ENCODE data around the gene HNMT. TPM values are rescaled to one million over a fixed set of nuclear protein-coding genes. Genes with fewer than 3 reads are reported as not detected.

The HNMT gene
- total and polyA plus RNA-seq, 7 donors = 3.5 to 7.3 (median 5.2) TPM

DNA sequence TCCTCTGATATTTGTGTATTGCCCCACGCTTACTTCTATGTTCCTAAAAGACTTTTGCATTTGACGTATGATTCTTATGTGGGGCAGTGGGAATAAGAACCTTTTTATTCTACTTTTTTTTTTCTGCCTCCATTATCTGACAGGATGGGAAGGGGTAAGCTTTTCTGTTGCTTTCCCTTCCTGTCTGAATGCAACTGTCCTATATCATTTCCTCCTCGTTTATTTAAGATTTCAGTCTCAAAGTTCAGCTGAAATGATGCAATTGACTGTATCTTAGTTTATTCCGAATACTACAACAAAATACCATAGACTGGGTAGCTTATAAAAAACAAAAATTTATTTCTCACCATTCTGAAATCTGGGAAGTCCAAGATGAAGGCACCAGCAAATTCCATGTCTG lies 24.1 kb upstream of the HNMT start:
- TF ChIP-seq, protein P1, sequence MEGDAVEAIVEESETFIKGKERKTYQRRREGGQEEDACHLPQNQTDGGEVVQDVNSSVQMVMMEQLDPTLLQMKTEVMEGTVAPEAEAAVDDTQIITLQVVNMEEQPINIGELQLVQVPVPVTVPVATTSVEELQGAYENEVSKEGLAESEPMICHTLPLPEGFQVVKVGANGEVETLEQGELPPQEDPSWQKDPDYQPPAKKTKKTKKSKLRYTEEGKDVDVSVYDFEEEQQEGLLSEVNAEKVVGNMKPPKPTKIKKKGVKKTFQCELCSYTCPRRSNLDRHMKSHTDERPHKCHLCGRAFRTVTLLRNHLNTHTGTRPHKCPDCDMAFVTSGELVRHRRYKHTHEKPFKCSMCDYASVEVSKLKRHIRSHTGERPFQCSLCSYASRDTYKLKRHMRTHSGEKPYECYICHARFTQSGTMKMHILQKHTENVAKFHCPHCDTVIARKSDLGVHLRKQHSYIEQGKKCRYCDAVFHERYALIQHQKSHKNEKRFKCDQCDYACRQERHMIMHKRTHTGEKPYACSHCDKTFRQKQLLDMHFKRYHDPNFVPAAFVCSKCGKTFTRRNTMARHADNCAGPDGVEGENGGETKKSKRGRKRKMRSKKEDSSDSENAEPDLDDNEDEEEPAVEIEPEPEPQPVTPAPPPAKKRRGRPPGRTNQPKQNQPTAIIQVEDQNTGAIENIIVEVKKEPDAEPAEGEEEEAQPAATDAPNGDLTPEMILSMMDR (IDR thresholded peaks at IDR 0.05) = no peak
- Histone ChIP-seq H3K27me3 (ENCODE audit: insufficient read depth in 3 of 3, low read length in 2 of 3) (no peaks in the 10 kb centered on the region), H3K4me3 (no peak overlapping the region), H3K27ac (no peak overlapping the region), H3K36me3 (ENCODE audit: insufficient read depth in 1 of 2, low read depth in 1 of 2) (no peaks in the 10 kb centered on the region), H3K4me1 (no peaks in the 10 kb centered on the region), H3K9me3 (no peaks in the 10 kb centered on the region)
- DNase-seq (no peak), ATAC-seq (no peak)
- intact Hi-C loops (cut with DNase I) = loop anchor here in 1 of 2 donors (10.0 kb wide), 2 partner anchors 155 to 845 kb away; partner anchors contain the start of gene NXPH2
- 86 to 92% (median 88%) methylated on average over 4 of the region's 4 CpGs for WGBS, 3 donors

GRCh38 chr2:137942037-137942832 lies 22.0 kb upstream of the HNMT start:
- Histone ChIP-seq H3K4me1 (no peaks in the 10 kb centered on the region), H3K36me3 (ENCODE audit: insufficient read depth in 1 of 2, low read depth in 1 of 2) (no peaks in the 10 kb centered on the region), H3K27me3 (ENCODE audit: insufficient read depth in 3 of 3, low read length in 2 of 3) (no peaks in the 10 kb centered on the region), H3K4me3 (no peak overlapping the region), H3K9me3 (no peaks in the 10 kb centered on the region), H3K27ac (no peak overlapping the region)
- 58 to 67% (median 64%) methylated on average over 3 of the region's 3 CpGs for WGBS, 3 donors
- no peak for DNase-seq
- intact Hi-C loops (cut with DNase I) = loop anchor here in 1 of 2 donors (10.0 kb wide), 2 partner anchors 153 to 843 kb away; partner anchors contain the start of gene NXPH2
- ATAC-seq = no peak
- TF ChIP-seq, protein P1 (IDR thresholded peaks at IDR 0.05) = no peak

DNA sequence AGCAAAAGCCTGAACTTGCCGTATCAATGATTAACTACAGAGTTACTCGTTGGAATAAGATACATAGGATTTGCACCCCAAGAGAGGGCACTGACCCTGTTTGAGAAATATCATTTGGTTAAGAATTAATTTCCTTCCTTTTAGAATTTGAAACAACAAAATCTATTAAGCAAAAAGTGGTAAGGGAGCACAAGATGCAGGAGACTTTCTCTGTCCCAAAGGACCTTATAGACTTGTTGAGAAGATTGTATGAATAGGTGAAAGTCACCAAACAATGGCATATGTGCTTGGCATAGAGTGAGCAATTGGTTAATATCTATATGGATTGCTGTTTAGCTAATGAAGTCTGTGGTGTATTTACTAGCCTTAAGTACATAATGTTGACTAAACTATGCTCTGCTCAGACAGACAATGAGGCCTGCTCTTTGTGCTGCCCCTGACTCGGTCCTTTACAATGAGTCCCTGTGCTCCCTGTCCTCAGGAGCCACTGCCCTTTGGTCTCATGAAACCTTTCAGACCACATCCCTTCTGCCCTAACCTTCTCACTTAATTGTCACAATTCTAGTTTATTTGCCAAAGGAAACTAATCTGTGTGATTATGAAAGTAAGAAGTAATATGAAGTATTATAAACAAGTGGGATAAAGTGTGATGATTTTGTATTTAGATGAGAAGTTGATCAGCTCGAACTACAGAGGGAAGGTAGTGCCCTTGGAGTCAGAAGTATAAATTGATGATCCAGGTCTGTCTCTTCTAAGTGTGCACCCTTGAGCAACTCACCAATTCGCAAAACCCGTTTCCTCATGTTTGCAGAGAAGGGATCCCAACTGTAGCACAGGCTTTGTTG lies 21.2 kb upstream of the HNMT start:
- no peak overlapping the region for H3K27ac ChIP-seq
- H3K27me3 ChIP-seq (ENCODE audit: insufficient read depth in 3 of 3, low read length in 2 of 3) = no peaks in the 10 kb centered on the region
- TF ChIP-seq, protein P1 (IDR thresholded peaks at IDR 0.05) = no peak
- H3K4me1 ChIP-seq = no peaks in the 10 kb centered on the region
- no peak overlapping the region for H3K4me3 ChIP-seq
- H3K36me3 ChIP-seq (ENCODE audit: insufficient read depth in 1 of 2, low read depth in 1 of 2) = no peaks in the 10 kb centered on the region
- 76 to 84% (median 81%) methylated on average over 6 of the region's 6 CpGs for WGBS, 3 donors
- intact Hi-C loops (cut with DNase I) = loop anchor here in 1 of 2 donors (10.0 kb wide), 2 partner anchors 152 to 842 kb away; partner anchors contain the start of gene NXPH2
- DNase-seq (no peak), ATAC-seq (no peak)
- no peaks in the 10 kb centered on the region for H3K9me3 ChIP-seq

DNA sequence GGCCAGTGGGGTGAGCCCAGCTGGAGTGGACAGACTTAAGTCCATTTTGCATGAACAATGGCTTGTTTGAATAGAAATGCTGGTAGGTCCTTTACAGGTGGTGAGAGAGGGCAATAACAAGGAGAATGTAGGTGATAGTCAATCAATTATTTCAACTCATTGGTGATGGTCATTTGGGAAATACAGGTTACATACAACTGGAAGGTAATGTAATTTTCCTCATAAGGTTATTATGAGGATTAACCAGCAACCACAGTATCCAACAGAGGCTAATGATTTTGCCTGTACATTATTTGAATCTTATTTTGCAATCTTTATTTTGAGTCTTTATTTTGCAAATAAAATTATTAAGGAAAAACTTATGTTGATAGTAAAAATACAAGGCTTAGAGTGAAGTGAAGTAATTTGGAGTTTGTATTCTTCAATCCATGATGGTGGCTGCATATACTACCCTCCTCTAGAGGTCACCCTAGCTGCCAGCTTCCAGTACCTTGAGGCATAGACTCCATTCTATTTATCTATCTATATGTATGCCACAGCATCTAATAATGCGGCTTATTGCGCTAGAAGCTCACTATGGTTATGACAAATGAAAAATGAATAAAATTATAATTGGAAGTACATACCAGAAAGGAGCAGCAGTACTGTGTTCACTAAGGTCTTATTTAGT lies 20.5 kb upstream of the HNMT start:
- H3K27me3 ChIP-seq (ENCODE audit: insufficient read depth in 3 of 3, low read length in 2 of 3) = no peaks in the 10 kb centered on the region
- no peak for DNase-seq
- intact Hi-C loops (cut with DNase I) = loop anchor here in 1 of 2 donors (10.0 kb wide), 2 partner anchors 151 to 841 kb away; partner anchors contain the start of gene NXPH2
- H3K36me3 ChIP-seq (ENCODE audit: insufficient read depth in 1 of 2, low read depth in 1 of 2) = no peaks in the 10 kb centered on the region
- H3K27ac ChIP-seq = no peak overlapping the region
- no peak overlapping the region for H3K4me3 ChIP-seq
- 95 to 100% (median 100%) methylated on average over 2 of the region's 2 CpGs for WGBS, 3 donors
- TF ChIP-seq, protein P1 (IDR thresholded peaks at IDR 0.05) = no peak
- no peaks in the 10 kb centered on the region for H3K9me3 ChIP-seq
- no peak for ATAC-seq
- H3K4me1 ChIP-seq = no peaks in the 10 kb centered on the region
